GM12872 (cell line): Measurements from ENCODE around the gene BSG.

Experiments used
- CTCF ChIP-seq: IDR thresholded peaks from 3 replicates; pipeline ENCODE4 v1.5.1; 2011; ENCODE audit warnings: low read depth, mild to moderate bottlenecking, low read length, moderate library complexity; ENCODE audit not compliant: insufficient read depth

The BSG gene

GRCh38 chr19:570251-570686 is 2.1 kb upstream of the BSG start:
- no peak for TF ChIP-seq CTCF

- TF ChIP-seq CTCF, result no peak
Observed at GRCh38 chr19:570937-571565, 1.3 kb upstream of the BSG start.

GRCh38 chr19:571566-571974 is 826 bp upstream of the BSG start:
- no peak for TF ChIP-seq CTCF

- TF ChIP-seq CTCF, result no peak
Observed at GRCh38 chr19:572743-573518, 535 bp downstream of the BSG start.

- no peak for TF ChIP-seq CTCF
Observed at GRCh38 chr19:573519-573825, 1.1 kb downstream of the BSG start.

- TF ChIP-seq CTCF, result no peak
Observed at GRCh38 chr19:574658-575526, 2.5 kb downstream of the BSG start.
